ENCODE measurements around the gene DNM1L.

- TF ChIP-seq CTCF (conservative IDR thresholded peaks at IDR 0.05) (no peak), ZFX (IDR thresholded peaks at IDR 0.05) (no peak)
These were observed 103.9 kb downstream of the DNM1L start for GRCh38 chr12:32783029-32783428.
